Stimulated activated CD8-positive, alpha-beta memory T cell treated with anti-CD3 and anti-CD28 coated beads, Interleukin-4, amount 100 ng/mL, for 24 hours (primary cell): ENCODE data around the gene NKX6-2.

Experiments
- DNase-seq: peaks from one replicate; pipeline ENCODE4 v3.0.0-alpha.2; 2020; ENCODE audit warnings: low read depth

NKX6-2 gene

DNA sequence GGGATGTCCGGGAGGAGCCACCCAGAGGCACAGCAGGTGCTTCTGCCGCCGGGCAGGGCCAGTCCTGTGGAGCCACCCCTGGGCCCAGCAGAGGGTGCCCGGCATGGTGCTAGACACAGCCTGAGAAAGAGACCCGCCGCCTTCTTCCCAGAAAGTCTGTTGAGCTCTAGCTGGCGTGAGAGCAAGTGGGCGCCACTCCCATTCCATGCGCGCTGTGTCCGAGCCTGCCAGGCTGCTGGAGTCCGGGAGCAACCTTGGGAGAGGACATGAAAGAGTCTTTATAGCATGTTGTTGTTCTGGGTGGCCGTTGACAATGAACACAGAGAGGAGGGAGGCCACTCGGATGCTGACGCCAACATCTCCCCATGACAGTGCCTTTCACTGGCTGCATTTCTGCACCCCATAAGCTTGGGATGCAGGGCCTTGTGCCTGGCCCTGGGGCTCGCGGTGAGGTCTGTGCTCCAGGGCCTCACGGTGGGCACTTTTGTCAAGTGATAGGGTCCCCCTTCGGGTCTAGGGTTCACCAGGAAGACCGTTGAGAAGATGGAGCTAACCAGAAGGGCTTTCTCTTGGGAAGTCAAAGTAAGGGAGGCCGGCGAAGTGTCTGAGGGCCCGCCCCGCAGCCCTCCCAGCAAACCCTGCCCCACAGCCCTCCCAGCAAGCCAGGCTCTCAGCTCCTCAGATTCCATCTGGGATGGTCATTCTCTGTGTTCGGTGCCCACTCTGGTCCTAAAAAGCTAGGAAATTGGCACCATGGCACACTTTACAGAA, 47.3 kb downstream of the NKX6-2 start:
- DNase-seq, result no peak

DNA sequence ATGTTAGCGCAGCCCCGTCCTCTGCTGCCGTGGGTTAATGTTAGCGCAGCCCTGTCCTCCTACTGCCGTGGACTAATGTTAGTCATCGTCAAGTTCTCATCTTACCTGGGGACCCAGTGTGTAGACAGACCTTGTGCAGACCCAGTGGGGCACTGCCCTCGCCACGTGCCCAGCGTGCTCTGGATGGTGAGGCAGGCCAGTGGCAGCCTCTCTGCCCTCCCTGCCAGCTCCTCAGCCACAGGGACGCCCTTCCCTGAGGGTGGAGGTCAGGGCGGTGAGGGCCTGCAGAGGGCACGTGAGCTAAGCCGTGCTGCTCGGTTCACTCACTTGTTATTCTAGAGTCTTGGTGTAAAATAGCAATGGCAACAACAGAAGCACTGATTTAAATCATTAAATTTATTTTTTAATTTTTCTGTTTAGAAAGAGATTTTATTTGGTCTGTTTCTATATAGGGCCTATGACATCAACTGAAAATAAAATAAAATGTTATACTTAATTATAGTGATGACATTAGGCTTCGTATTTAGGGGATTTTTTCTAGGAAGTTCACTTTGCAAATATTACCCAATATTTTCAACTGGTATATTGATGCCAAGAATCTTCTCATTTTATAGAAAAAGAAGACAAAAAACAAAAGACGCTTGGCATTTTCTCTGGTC, 48.4 kb downstream of the NKX6-2 start:
- DNase-seq, result no peak

DNA sequence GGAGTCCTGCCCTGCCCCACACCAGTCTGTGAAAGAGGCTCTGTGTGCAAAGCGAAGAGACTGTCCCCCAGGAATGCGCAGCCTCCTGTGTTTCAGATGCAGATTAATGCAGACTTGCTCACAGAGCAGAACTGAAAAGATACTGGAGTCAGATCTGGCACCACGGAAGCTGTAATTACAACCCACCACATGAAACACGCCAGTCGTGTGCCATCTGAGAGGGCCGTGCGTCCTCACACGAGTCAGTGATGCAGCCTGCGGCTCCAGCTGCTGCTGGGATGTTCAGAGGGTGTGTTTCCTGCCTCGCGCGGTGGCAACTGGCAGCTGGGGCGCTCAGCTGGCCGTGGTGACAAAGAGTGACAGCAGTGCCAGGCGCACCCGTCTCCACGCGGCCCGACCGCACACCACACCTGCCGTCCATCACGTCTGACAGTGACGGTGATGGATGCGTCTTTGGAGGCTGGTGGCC, 50.0 kb downstream of the NKX6-2 start:
- DNase-seq, result no peak

DNA sequence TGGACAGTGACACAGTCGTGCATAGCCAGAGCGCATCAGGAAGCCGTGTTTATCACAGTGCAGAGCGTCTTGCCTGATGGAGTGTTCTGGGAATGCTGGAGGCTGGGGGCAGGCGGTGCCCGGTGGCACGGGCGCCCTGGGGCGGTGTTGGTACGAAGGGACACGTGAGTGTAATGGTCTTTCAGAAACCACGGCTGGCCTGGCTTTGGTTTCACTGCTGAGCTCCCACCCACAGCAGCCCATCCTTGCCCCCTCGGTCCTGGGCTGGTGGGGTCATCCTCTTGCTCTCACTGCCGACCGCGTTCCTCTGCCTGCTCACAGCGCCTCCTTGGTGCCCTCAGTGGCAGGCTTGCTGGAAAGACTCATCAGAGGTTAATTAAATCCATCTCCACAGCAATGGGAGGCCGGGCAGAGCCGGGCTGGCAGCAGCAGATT, 50.6 kb downstream of the NKX6-2 start:
- DNase-seq, result no peak

DNA sequence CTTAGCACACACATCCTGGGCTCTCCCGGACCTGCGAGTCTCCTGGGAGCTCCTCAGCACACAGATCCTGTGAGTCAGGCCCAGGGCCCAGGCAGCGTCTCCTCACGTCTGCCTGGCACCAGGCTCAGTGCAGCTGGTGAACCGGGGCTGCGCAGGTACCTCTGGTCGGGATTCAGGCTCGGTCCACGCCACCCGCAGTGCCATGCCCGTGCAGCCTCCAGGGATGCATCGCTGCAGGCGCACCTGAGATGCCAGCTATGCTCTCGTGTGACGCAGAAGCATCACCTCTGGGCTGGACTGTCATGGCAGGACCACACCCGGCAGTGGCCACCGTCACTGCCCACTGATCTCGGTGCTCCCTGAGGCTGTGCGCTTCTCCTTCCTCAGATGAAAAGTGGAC, 52.0 kb downstream of the NKX6-2 start:
- DNase-seq, result no peak
